ENCODE measurements around the gene TCOF1. TPM values are rescaled to one million over a fixed set of nuclear protein-coding genes. Genes with fewer than 3 reads are reported as not detected.

Gene TCOF1
- total and polyA plus RNA-seq, 2 of the 8 experiments (the other 6 are each of a cell fraction or from before 2014, with no cell fraction given) = 35.9 to 170 TPM

DNA sequence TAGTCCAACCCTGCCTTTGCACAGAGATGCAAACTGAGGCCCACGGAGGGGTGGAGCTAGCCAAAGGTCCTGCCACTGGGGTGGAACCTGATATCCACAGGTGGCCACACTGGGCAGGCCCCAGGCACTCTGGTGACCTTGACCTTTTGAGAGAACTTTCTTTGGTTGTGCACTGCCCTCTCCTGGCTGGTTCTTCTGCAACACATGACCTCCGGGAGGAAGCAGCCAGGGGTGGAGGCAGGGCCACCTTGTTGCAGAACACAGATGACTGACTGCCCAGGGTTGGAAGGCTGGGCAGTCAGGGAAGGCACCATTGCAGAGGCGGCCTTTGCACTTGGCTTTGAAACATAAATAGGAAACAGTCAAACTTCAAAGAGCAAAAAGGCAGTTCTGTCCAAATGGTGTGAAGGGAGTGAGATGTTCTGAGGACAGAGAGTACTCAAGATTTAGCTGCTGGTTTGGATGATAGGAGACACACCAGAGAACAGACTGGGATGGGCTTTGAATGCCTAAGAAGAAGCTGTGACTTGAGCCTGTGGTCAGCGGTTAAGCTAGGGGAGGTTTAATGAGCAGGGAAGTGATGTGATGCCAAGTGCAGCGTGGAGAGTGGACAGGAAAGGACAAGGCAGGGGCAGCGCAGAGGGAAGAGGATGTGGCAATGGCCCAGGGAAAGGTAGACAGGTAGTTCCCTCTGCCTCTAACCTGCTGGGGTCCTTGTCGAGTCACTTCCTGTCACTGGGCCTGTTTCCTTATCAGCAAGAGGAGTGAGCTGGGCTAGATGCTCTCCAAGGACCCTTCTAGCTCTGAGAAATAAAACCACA lies 6.8 kb upstream of the TCOF1 start:
- Histone ChIP-seq H3K27me3 (replicated peaks in 1 of 4; ENCODE audit: control insufficient read depth in 3 of 4, extremely low read depth in 1 of 4, insufficient read depth in 3 of 4, low read length in 3 of 4) (no peaks in the 10 kb centered on the region), H3K79me1 (ENCODE audit: low read depth, low read length) (no peaks in the 10 kb centered on the region), H3K18ac (ENCODE audit: extremely low read depth, low read length) (no peak overlapping the region), H3K9ac (replicated peaks in 1 of 4; ENCODE audit: extremely low read depth in 1 of 4, low read depth in 3 of 4, low read length in 3 of 4) (no peak overlapping the region), H4K20me1 (replicated peaks in 1 of 2; ENCODE audit: control insufficient read depth in 1 of 2, insufficient read depth in 2 of 2, low read length in 2 of 2) (no peaks in the 10 kb centered on the region), H3K23ac (ENCODE audit: insufficient read length) (no peak overlapping the region), H3K23me2 (ENCODE audit: low read depth, low read length) (0 out of 2 replicates have a peak, but pooled peaks cover 2% of the 10 kb centered on the region), H3K4me2 (ENCODE audit: insufficient read depth in 1 of 2, low read depth in 2 of 2, low read length in 2 of 2) (no peak overlapping the region), H4K5ac (ENCODE audit: insufficient read length, low read depth, low read length) (no peak overlapping the region), H2AFZ (ENCODE audit: low read length) (peak overlapping the region; percentile 25; the same call in 1 of the 2 replicates), H3K4me3 (ENCODE audit: extremely low read depth in 1 of 4, insufficient read depth in 2 of 4, low read depth in 3 of 4, low read length in 4 of 4) (no peak overlapping the region), H2BK12ac (ENCODE audit: low read depth, low read length) (no peak overlapping the region; the same call in 1 of the 2 replicates), H3K56ac (replicated peaks; ENCODE audit: insufficient read length, low read depth, low read length) (no peak overlapping the region), H2BK20ac (ENCODE audit: low read length) (no peak overlapping the region), H3K14ac (ENCODE audit: insufficient read length) (no peak overlapping the region), H4K91ac (replicated peaks; ENCODE audit: insufficient read length, low read length) (no peak overlapping the region), H2BK15ac (ENCODE audit: low read length) (no peak overlapping the region), H3K9me3 (ENCODE audit: insufficient read depth in 2 of 2, low read depth in 1 of 2, low read length in 1 of 2) (no peaks in the 10 kb centered on the region), H2AK5ac (ENCODE audit: low read depth, low read length) (no peak overlapping the region), H3K36me3 (ENCODE audit: control insufficient read depth in 2 of 4, insufficient read depth in 4 of 4, low read length in 3 of 4) (no peaks in the 10 kb centered on the region), H2BK120ac (replicated peaks; ENCODE audit: low read depth, low read length) (no peak overlapping the region), H3K4me1 (replicated peaks in 1 of 4; ENCODE audit: control insufficient read depth in 3 of 4, insufficient read depth in 4 of 4, low read length in 3 of 4) (peaks cover 0 to 6% (median 0%) of the 10 kb centered on the region in 4 experiments; a peak in 4 of 7 replicates), H2BK5ac (ENCODE audit: low read depth, low read length) (no peak overlapping the region), H3K79me2 (ENCODE audit: control insufficient read depth in 1 of 2, insufficient read depth in 2 of 2, low read length in 2 of 2) (no peaks in the 10 kb centered on the region), H3K4ac (replicated peaks; ENCODE audit: insufficient read length, low read depth, low read length) (no peak overlapping the region), H3K27ac (ENCODE audit: low read depth, low read length) (no peak overlapping the region), H4K8ac (ENCODE audit: extremely low read depth, insufficient read depth, low read length) (no peak overlapping the region)
- ChIA-PET CTCF (ENCODE audit: partially characterized antibody) (interaction anchor here (0.6 to 9.1 kb wide), 52 partner anchors 13 to 348 kb away, joined by 3 to 126 read pairs (median 4); partner anchors contain the start of genes ARSI and CDX1), POLR2A (ENCODE audit: partially characterized antibody) (interaction anchor here (1.1 to 1.8 kb wide), 3 partner anchors 12 to 83 kb away, joined by 3 to 7 read pairs (median 4); partner anchors contain the start of gene ARSI)
- 59% methylated on average over 7 of the region's 7 CpGs; no CpG with 5 or more reads in 1 of the 2 experiments for WGBS, 2 experiments (ENCODE audit: extremely low coverage in 1 of 2, insufficient coverage in 1 of 2, insufficient read length in 1 of 2, insufficient replicate concordance in 2 of 2, low coverage in 1 of 2, low lambda C conversion rate in 2 of 2, missing lambda C conversion rate in 1 of 2)
- DNase-seq (ENCODE audit: low read depth in 1 of 2, low spot score in 2 of 2) = peak; percentile 62 to 83
- FAIRE-seq = peak; percentile 90
- no peak for TF ChIP-seq ASH2L (IDR thresholded peaks at IDR 0.05; ENCODE audit: low read length)
- no peak for TF ChIP-seq BCL11A (IDR thresholded peaks at IDR 0.05; ENCODE audit: low read depth in 2 of 2, low read length in 2 of 2)
- TF ChIP-seq RAD21 (IDR thresholded peaks at IDR 0.05 in 1 of 2, conservative IDR thresholded peaks at IDR 0.05 in 1 of 2; ENCODE audit: low read depth in 2 of 2, low read length in 2 of 2) = peak; percentile 96 to 98
- TF ChIP-seq TAF1 (IDR thresholded peaks at IDR 0.05; ENCODE audit: low read depth, low read length) = no peak
- TF ChIP-seq TAF7 (optimal IDR thresholded peaks at IDR 0.05; ENCODE audit: borderline replicate concordance, low read depth, low read length) = no peak
- no peak for TF ChIP-seq SUZ12 (IDR thresholded peaks at IDR 0.05; ENCODE audit: low read length)
- TF ChIP-seq PHF8 (conservative IDR thresholded peaks at IDR 0.05; ENCODE audit: low read depth, low read length) = no peak
- peak; percentile 40; the same call in 1 of the 2 replicates for TF ChIP-seq RXRA (IDR thresholded peaks at IDR 0.05; ENCODE audit: insufficient read depth, low read depth, low read length)
